Measurements from ENCODE around the gene EHD1. TPM values are rescaled to one million over a fixed set of nuclear protein-coding genes. Genes with fewer than 3 reads are reported as not detected.

EHD1 gene
- total and polyA plus RNA-seq, 9 of the 15 experiments (the other 6 are each of a cell fraction or from before 2014, with no cell fraction given), result 0.46 to 65.0 (median 16.4) TPM

GRCh38 chr11:64903291-64903833, 24.9 kb upstream of the EHD1 start:
- ChIA-PET POLR2A (interaction anchor here (0.6 to 1.0 kb wide), 3 partner anchors 8 to 60 kb away, joined by 3 read pairs; no protein-coding TSS in a partner anchor), CTCF (ENCODE audit: low intra/inter-chr PET ratio) (no interaction called here)
- peaks cover 81% of the 10 kb centered on the region; the same call in 2 of the 3 replicates for H3K36me3 ChIP-seq (ENCODE audit: control insufficient read depth, insufficient read depth, low read length)
- H4K20me1 ChIP-seq (replicated peaks; ENCODE audit: control insufficient read depth, insufficient read depth, low read length), result no peaks in the 10 kb centered on the region
- H3K79me2 ChIP-seq (ENCODE audit: control insufficient read depth, insufficient read depth, low read length), result no peaks in the 10 kb centered on the region
- no peaks in the 10 kb centered on the region for H3K27me3 ChIP-seq (ENCODE audit: control insufficient read depth in 2 of 2, insufficient read depth in 2 of 2, low read length in 2 of 2)
- peaks cover 0 to 17% of the 10 kb centered on the region in 2 experiments; a peak in 3 of 5 replicates for H3K4me1 ChIP-seq (replicated peaks in 1 of 2; ENCODE audit: control insufficient read depth in 2 of 2, insufficient read depth in 2 of 2, low read length in 2 of 2)
- no peak for ATAC-seq
- 97% methylated on average over 20 of the region's 23 CpGs for WGBS (ENCODE audit: insufficient coverage, low coverage, missing lambda C conversion rate)
- DNase-seq (ENCODE audit: extremely low read depth in 1 of 4, low spot score in 3 of 4), result no peak
- no peak overlapping the region for H3K4me3 ChIP-seq
- no peak for FAIRE-seq
- no peaks in the 10 kb centered on the region for H3K9me3 ChIP-seq (replicated peaks; ENCODE audit: control insufficient read depth, insufficient read depth, low read depth, low read length)
- H2AFZ ChIP-seq (ENCODE audit: low read depth, low read length), result no peak overlapping the region
- H3K9ac ChIP-seq (ENCODE audit: insufficient read depth in 1 of 2, low read depth in 2 of 2, low read length in 2 of 2), result peak overlapping the region in 1 of 2 experiments; percentile 52; a peak in 1 of 4 replicates
- no peak overlapping the region for H3K27ac ChIP-seq (ENCODE audit: extremely low read depth, low read depth, low read length)
- H3K4me2 ChIP-seq (ENCODE audit: insufficient read depth, low read length), result no peak overlapping the region
- BruUV-seq (replicated peaks), result no TSS peak
- in situ Hi-C loops (cut with MboI), result no loop called here
- intact Hi-C loops (cut with micrococcal nuclease), result no loop called here
- H3K9me1 ChIP-seq (ENCODE audit: control insufficient read depth, insufficient read depth, low read length), result no peaks in the 10 kb centered on the region
- no peak for TF ChIP-seq SIRT6 (IDR thresholded peaks at IDR 0.05; ENCODE audit: low read depth, low read length)
- no peak for TF ChIP-seq CTBP1 (IDR thresholded peaks at IDR 0.05; ENCODE audit: borderline replicate concordance)
- TF ChIP-seq FOXP1 (CRISPR knock-in tag; IDR thresholded peaks at IDR 0.05), result no peak
- TF ChIP-seq POLR2G (IDR thresholded peaks at IDR 0.05; ENCODE audit: low read depth, low read length), result peak; percentile 30; the same call in 1 of the 2 replicates

All from K562 (cell line).